Jurkat, Clone E6-1 (cell line): ENCODE measurements around the gene TMIE.
A peak's percentile ranks its signal among the peaks of the same experiment; 100 is the strongest.
"Not testable (repeated sequence)": the region's sequence is repeated elsewhere in the genome, so short reads cannot be mapped to it uniquely, and the experiment has no call there.

Experiments
- DNase-seq: peaks from one replicate; pipeline ENCODE4 v3.0.0-alpha.2; 2011; ENCODE audit warnings: low read depth, low spot score
- H3K4me3 ChIP-seq: 2 replicates; pipeline ENCODE4 v1.5.1; 2011; ENCODE audit warnings: mild to moderate bottlenecking, low read length, control low read depth, moderate library complexity

TMIE gene

DNA sequence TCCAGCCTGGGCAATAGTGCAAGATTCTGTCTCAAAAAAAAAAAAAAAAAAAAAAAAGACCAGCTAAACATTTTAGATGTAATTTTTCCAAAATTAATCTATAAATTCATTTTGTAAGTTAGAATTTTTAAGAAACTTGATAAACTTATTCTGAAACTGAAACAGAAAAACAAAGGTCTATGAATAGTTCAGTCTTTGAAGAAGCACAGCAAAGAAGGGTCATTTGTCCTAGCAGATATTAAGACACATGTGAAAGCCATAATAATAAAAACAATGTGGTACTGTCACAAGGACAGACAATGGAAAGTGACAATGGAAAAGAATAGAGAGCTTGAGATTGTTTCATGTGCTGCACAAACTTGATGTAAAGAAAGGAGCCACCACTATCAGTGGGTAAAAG lies 45.5 kb downstream of the TMIE start:
- no peak for DNase-seq
- H3K4me3 ChIP-seq = no peak overlapping the region

- DNase-seq = no peak
Measured at GRCh38 chr3:46748170-46748569, 47.0 kb downstream of the TMIE start.

GRCh38 chr3:46749129-46749528 lies 47.9 kb downstream of the TMIE start:
- no peak overlapping the region for H3K4me3 ChIP-seq
- DNase-seq = no peak

More at GRCh38 chr3:46748170-46748569, 47.0 kb downstream of the TMIE start:
- H3K4me3 ChIP-seq = no peak overlapping the region

GRCh38 chr3:46750555-46751038 lies 49.4 kb downstream of the TMIE start:
- no peak for DNase-seq
- no peak overlapping the region for H3K4me3 ChIP-seq

- H3K4me3 ChIP-seq = not testable (repeated sequence)
- DNase-seq = peak; percentile 82
Measured at GRCh38 chr3:46753127-46753526, 51.9 kb downstream of the TMIE start.

DNA sequence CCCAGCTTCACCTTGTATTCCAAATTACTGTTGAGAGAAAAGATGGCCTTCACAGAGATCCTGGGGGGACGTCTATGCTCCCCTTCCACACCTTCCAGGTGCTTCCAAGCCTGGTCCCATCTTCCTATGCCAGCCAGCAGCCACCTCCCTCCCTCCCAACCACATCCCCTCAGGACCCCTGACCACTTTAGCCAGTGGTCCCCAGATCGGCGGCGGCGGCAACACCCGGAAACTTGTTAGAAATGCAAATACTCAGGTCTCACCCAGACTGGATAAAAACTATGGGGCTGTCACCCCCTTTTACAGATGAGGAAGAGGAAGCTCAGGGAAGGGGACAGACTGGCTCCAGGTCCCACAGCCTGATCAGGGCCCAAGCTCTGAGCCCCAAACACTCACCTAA lies 54.5 kb downstream of the TMIE start:
- DNase-seq = no peak
- H3K4me3 ChIP-seq = no peak overlapping the region

DNA sequence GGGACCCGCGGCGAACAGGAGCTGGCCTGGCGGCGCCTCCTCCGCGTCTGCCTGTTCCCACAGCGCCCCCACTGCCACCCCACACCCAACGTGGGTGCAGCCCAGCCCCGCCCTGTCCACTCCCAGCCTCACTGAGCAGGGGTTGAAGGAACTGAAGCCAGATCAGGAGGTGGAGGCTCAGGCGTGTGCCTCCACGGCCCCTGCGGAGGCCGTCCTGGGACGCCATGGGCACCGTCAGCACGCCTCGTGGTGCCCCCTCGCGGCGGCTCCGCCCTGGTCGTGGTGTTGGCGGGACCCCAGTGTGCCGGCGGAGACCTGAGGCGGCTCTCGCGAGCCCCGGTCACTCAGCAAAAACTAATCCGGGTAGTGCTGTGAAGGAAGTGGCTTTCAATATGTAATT lies 55.5 kb downstream of the TMIE start:
- DNase-seq = no peak
- no peak overlapping the region for H3K4me3 ChIP-seq

DNA sequence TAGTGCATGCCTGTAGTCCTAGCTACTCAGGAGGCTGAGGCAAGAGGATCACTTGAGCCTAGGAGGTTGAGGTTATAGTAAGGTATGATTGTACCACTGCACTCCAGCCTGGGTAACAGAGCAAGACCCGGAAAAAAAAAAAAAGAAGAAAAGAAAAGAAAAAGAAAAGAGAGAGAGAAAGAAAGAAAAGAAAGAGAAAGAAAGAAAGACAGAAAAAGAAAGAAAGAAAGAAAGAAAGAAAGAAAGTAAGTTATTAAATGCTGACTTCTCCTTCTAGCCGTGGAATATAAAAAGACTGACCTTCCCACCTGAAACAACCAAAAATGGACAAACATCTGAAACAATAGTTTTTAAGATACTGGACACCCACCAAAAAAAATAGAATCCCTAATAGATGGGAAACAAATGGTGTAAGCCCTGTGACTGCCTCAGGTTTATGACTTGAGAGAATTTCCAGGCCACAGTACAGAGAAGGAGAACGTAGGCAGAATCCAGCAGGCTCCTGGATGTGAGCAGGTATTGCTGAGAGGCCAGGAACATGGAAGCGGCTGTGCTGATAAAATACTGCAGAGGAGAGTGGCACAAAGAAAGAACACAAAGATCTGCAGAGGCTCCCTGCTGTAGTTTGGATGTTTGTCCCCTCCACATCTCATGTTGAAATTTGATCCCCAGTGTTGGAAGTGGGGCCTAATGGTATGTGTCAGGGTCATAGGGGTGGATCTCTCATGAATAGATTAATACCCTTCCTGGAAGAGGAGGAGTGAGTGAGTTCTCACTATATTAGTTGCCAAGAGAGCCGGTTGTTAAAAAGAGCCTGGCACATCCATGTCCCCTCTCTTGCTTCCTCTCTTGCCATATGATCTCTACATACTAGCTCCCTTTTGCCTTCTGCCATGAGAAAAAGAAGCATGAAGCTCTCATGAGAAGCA lies 58.3 kb downstream of the TMIE start:
- H3K4me3 ChIP-seq = no peak overlapping the region
- no peak for DNase-seq
